Erythroblast (primary cell): ENCODE results near the gene KRTAP29-1.
A peak's percentile ranks its signal among the peaks of the same experiment; 100 is the strongest.

Experiments used
- DNase-seq, 2 experiments: peaks; one replicate each; lab custom pipeline; 2025; lab: John Stamatoyannopoulos, UW
- GATA1 ChIP-seq: IDR thresholded peaks from 2 replicates; pipeline ENCODE4 v1.6.1; 2011; ENCODE audit warnings: low read depth, mild to moderate bottlenecking, control low read depth, low read length, moderate library complexity
- POLR2A ChIP-seq: IDR thresholded peaks from 2 replicates; pipeline ENCODE4 v1.6.1; 2011; ENCODE audit warnings: mild to moderate bottlenecking, low read length

The KRTAP29-1 gene

GRCh38 chr17:41334385-41335305, 32.0 kb upstream of the KRTAP29-1 start:
- no peak for TF ChIP-seq POLR2A
- TF ChIP-seq GATA1 = no peak
- no peak for DNase-seq

- TF ChIP-seq POLR2A = no peak
- no peak for TF ChIP-seq GATA1
- no peak for DNase-seq
Measured at GRCh38 chr17:41333836-41334235, 31.2 kb upstream of the KRTAP29-1 start.

DNA sequence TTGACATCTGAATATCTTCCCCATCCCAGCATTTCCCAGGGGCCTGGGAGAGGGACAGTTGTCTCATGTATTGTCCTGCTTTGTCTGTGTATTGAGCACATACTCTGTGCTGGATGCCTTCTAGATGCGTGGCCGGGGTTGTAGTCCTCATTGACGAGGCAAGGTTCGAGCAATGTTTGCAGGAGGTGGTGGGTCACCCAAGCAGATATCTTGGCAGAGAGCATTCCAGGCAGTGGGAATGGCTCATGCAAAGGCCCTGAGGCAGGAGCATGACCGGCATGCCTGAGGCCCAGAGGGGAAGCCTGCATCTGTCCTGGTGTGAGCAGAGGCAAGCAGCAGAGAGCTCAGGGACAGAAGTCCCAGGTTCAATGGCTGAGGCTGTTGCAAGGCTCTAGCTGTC, 30.4 kb upstream of the KRTAP29-1 start:
- DNase-seq = no peak
- no peak for TF ChIP-seq POLR2A
- TF ChIP-seq GATA1 = no peak

- no peak for TF ChIP-seq GATA1
- TF ChIP-seq POLR2A = no peak
- DNase-seq = no peak
Measured at GRCh38 chr17:41332239-41332638, 29.6 kb upstream of the KRTAP29-1 start.

- no peak for DNase-seq
- TF ChIP-seq GATA1 (no peak), POLR2A (no peak)
Measured at GRCh38 chr17:41331606-41332005, 29.0 kb upstream of the KRTAP29-1 start.

DNA sequence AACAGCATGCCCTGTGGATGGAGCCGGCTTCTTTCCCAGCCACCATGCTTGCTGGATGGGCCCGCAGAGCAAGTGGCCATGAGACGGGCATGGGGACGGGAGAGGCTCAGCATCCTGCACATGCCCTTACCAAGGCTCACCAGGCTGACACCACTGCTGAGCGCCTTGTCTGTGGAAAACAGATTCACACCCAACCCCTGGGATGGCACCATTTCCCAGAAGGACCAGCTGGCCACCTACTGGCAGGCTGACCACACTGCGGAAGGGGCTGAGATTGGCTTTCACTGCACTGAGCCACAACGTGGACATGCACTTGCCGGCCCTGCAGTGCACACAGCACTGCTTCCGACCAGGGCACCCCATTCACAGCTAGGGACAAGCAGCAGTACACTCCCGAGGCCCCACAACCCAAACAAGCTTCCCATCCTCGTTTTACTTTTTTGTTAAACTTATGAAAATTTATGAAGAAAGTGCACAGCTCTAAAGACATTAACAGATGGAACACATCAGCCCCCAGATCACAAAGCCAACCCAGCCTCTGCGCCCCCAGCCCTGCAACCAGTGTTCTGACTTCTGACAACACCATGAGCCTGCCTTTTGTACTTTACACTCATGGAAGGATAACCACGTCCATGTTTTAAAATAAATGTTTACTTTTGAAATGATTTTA, 26.8 kb upstream of the KRTAP29-1 start:
- DNase-seq = peak; percentile 25 to 38
- no peak for TF ChIP-seq GATA1
- TF ChIP-seq POLR2A = no peak

GRCh38 chr17:41328207-41328606, 25.6 kb upstream of the KRTAP29-1 start:
- TF ChIP-seq POLR2A (no peak), GATA1 (no peak)
- DNase-seq = no peak

GRCh38 chr17:41327411-41328120, 24.9 kb upstream of the KRTAP29-1 start:
- DNase-seq = no peak
- TF ChIP-seq POLR2A = no peak
- no peak for TF ChIP-seq GATA1

DNA sequence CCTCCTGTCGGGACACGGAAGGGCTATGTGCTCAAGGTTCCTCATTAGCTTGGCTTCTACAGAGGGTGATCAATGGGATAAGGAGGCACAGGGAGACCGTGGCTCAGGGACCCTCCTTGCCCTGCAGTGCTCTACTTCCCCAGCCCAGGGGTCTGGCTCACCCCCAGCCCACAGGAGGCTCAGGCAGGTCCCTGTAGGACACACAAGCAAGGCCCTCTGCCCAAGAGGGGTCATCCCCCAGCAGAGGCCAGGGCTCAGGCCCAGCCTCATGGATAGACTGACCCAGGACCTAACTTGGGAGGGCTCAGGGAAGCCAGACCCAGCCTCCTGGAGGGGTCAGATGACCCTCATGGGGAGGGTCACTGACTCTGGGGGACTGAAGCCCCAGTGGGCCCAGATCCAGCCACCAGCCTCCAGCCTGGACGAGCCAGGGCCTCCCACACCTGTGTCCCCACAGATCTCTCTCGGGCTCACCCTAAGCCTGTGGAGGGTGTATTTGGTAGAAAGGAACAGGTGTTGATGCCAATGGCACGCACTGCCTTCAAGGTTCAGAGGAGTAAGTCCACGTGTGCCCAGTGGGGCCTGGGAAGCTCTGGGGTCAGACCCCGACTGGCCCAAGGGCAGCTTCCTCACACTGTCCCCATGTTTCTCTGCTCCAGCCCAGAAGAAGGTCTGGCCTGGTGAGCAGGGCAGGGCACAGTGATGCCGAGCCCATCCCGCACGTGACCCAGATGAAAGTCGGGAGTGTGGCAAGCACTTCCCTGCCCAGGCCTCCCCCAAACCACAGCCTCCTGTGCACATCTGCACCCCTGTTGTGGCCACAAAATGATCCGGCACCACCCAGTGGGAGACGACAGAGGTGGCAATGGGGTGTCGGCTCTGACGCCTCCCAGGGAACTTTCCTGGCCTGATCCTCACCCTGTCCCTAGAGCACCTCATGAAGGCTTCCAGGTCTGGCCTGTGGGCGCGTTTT, 23.8 kb upstream of the KRTAP29-1 start:
- TF ChIP-seq GATA1 (no peak), POLR2A (no peak)
- DNase-seq = no peak

- DNase-seq = no peak
Measured at GRCh38 chr17:41325611-41326010, 23.0 kb upstream of the KRTAP29-1 start.

DNA sequence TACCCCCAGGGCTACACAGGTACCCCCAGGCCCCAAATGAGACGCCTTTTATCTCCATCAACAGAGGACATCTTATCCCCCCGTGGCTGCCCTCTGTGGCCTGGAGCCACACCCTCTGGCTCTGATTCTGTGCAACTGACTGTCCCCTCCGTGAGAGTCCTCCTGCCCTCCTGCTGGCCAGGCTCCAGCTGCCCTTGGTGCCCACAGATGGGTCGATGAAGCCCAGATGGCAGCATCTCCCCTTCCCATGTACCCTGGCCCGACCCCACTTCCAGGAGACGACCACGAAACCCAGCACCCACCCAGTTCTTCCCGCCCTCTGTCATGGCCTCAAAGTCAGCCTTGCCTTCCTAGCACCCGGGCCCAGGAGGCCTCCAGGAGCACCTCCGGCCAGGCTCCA, 22.5 kb upstream of the KRTAP29-1 start:
- TF ChIP-seq POLR2A = no peak
- no peak for TF ChIP-seq GATA1
- no peak for DNase-seq

More at GRCh38 chr17:41325611-41326010, 23.0 kb upstream of the KRTAP29-1 start:
- TF ChIP-seq GATA1 (no peak), POLR2A (no peak)

DNA sequence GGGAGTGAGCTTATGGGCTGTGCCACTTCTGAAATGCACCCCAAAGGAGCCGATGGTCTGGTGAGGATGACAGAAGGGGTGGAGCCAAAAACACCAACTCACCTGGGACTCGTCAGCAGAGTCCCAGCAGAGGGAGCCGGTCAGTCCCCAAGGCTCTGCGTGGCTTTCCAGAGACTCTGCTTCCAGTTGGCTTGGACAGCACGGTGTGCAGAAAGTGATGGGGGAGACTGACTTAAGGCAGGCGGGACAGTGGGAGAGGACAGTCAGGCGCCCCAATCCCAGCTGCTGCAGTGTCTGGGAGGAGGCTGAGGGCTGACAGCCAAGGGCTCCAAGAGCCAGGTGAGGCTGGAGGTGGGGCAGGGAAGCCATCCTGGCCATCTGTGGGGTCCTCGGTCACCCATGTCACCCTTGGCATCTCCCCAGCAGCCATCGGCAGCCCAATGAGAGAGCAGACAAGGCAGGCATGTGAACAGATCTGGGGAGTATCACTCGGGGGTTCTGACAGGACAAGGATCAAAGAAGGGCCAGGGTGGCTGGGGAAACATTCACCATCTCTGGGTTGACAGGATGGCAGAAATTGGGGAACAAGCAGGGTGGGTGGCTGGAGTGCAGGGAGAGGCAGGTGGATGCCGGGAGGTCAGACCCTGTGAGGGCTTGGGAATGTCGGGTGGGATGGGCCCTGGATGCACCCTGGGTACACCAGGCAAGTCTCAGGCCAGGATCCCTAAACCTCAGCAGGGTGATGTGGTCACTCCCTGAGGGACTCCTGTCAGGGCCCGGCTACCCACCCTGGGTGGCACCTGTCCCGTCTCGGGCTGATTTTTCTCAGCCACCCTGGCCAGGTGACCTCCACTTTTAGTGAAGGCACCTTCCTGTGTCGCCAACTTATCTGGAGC, 21.8 kb upstream of the KRTAP29-1 start:
- TF ChIP-seq GATA1 (no peak), POLR2A (no peak)

More for the DNA sequence above, 21.8 kb upstream of the KRTAP29-1 start:
- DNase-seq = peak in 1 of 2 experiments; percentile 11
